Chondrocyte (in vitro differentiated cells): ENCODE data around the gene YTHDF1. TPM values are rescaled to one million over a fixed set of nuclear protein-coding genes. Genes with fewer than 3 reads are reported as not detected.

Source experiments
- DNase-seq: peaks from one replicate; pipeline ENCODE4 v3.0.0; 2021; ENCODE audit warnings: mixed read lengths, low spot score
- H3K27ac Mint-ChIP-seq: one replicate; pipeline ENCODE4 v1.8.0; 2021; ENCODE audit warnings: mild to moderate bottlenecking, moderate library complexity, mixed read lengths; ENCODE audit not compliant: unreplicated experiment
- H3K27me3 Mint-ChIP-seq: 2 replicates; pipeline ENCODE4 v1.8.0; 2021; ENCODE audit warnings: low read depth, mixed read lengths
- H3K36me3 Mint-ChIP-seq: 2 replicates; pipeline ENCODE4 v1.8.0; 2021; ENCODE audit warnings: low read depth, mixed read lengths
- H3K4me1 Mint-ChIP-seq: 2 replicates; pipeline ENCODE4 v1.8.0; 2021; ENCODE audit warnings: low read depth, mild to moderate bottlenecking, mixed read lengths
- H3K4me3 Mint-ChIP-seq: one replicate; pipeline ENCODE4 v1.8.0; 2021; ENCODE audit warnings: mild to moderate bottlenecking, moderate library complexity, mixed read lengths; ENCODE audit not compliant: unreplicated experiment
- H3K9me3 Mint-ChIP-seq: 2 replicates; pipeline ENCODE4 v1.8.0; 2021; ENCODE audit warnings: low read depth, mixed read lengths
- total RNA-seq: library from RNA; stranded (reverse); gene quantifications from 3 replicates; pipeline ENCODE4 v1.2.1, GENCODE V29; 2021
- TF ChIP-seq, protein P1 (sequence below): fragments of 200-600 bp; sonication (generic); IDR thresholded peaks from 2 replicates; pipeline ENCODE4 v1.5.0; 2021; ENCODE audit warnings: antibody characterized with exemption, mild to moderate bottlenecking, moderate library complexity

YTHDF1 gene
- total RNA-seq, 1 donor from 2014 or later, result 39.1 TPM

DNA sequence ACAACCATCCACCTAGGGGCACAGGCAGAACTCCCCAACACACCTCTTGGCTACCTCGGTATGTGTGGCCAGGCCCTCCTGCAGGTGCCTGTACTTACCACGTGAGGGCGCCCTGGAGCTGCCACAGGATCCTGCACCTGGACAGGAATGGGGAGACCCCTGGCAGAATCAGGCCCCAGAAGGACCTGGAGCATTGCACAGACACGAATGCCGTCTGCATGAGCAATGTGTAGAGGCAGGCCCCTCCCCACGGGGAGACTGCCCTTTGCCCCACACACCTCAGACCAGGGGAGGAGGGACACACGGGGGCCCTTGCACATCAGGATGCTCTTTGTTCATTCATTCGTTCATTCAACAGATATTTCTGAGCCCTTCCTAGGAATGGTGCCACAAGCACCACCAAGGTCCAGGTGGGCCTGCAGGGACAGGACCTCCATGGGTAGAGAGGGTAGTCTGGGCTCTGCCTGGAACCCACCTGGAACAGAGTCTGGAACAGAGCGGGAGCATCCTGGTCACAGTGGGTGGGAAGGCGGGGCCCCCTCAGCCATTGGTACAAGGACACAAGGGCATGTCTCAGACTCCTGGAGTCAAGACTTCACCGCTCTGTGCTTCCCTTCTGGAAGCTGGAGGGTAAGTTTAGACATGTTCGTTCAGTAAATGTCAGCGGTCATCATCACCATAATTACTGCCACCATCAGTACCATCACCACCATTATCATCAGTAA lies 32.3 kb downstream of the YTHDF1 start:
- Mint-ChIP-seq H3K4me1 (peaks cover 3% of the 10 kb centered on the region), H3K27me3 (peaks cover 21% of the 10 kb centered on the region), H3K27ac (no peak overlapping the region), H3K9me3 (no peaks in the 10 kb centered on the region), H3K4me3 (no peak overlapping the region), H3K36me3 (no peaks in the 10 kb centered on the region)
- no peak for DNase-seq
- TF ChIP-seq, protein P1, sequence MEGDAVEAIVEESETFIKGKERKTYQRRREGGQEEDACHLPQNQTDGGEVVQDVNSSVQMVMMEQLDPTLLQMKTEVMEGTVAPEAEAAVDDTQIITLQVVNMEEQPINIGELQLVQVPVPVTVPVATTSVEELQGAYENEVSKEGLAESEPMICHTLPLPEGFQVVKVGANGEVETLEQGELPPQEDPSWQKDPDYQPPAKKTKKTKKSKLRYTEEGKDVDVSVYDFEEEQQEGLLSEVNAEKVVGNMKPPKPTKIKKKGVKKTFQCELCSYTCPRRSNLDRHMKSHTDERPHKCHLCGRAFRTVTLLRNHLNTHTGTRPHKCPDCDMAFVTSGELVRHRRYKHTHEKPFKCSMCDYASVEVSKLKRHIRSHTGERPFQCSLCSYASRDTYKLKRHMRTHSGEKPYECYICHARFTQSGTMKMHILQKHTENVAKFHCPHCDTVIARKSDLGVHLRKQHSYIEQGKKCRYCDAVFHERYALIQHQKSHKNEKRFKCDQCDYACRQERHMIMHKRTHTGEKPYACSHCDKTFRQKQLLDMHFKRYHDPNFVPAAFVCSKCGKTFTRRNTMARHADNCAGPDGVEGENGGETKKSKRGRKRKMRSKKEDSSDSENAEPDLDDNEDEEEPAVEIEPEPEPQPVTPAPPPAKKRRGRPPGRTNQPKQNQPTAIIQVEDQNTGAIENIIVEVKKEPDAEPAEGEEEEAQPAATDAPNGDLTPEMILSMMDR, result peak; percentile 84

DNA sequence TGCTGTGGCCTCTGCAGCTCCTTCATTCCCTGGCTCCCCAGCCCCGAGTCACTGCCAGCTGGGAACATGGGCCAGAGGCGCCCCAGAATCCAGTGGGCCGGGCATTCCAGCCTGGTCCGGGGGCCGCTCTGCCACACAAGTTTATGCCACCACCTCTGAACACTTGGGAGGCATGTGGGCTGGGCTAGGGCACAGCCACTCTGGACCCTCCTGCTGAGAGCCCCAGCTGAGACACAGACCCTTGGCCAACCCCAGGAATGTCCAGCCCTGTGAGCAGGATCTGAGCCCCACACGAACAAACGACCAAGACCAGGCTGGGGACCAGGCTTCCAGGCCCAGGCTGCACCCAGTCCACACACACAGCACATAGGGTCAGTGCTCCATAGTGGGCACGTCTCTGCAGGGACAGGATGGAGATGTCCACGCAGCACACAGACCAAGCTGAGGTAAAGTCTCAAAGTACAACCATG lies 33.0 kb downstream of the YTHDF1 start:
- Mint-ChIP-seq H3K4me1 (peaks cover 3% of the 10 kb centered on the region), H3K4me3 (no peak overlapping the region), H3K36me3 (no peaks in the 10 kb centered on the region), H3K27ac (no peak overlapping the region), H3K27me3 (peaks cover 21% of the 10 kb centered on the region), H3K9me3 (no peaks in the 10 kb centered on the region)
- TF ChIP-seq, protein P1, result no peak
- DNase-seq, result no peak

DNA sequence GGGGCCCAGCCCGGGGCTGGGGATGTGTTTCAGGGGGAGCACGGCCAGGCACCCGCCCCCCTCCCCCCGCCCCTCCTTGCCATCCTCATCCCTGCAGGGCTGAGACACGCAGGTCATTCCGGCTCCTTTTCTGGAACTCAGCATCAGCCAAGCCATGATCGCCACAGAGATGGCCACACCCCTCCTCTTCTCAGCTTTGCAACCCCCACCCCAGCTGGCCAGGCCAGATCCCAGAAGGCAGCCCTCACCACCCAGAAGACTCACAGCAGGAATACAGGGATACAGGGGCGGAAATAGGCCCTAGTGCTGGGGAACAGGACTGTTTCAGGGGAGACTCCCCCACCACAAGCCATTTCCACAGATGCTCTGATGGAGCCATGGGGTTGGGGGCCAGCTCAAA lies 33.5 kb downstream of the YTHDF1 start:
- H3K4me1 Mint-ChIP-seq, result peaks cover 6% of the 10 kb centered on the region
- H3K9me3 Mint-ChIP-seq, result no peaks in the 10 kb centered on the region
- no peaks in the 10 kb centered on the region for H3K36me3 Mint-ChIP-seq
- no peak for DNase-seq
- no peak overlapping the region for H3K27ac Mint-ChIP-seq
- TF ChIP-seq, protein P1, result no peak
- peaks cover 23% of the 10 kb centered on the region for H3K27me3 Mint-ChIP-seq
- H3K4me3 Mint-ChIP-seq, result no peak overlapping the region

DNA sequence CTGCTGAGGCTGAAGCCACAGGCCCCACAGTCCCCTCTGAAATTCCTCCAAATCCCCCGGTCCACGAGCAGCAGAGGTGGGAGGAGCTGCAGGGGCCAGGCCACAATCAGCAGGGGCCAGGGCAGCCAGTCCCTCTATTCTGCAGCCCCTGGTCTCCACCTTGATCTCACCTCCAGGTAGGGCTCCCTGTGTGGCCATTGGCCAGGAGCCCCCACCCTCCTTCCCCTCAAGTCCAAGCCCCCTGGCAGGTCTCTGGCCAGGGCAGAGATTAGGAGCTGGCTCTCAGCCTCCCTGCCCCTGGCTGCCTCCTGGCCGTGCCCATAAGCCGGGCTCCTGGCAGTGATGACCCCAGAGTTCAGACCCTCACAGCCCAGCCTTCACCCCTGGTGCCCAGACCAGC lies 34.7 kb downstream of the YTHDF1 start:
- TF ChIP-seq, protein P1, result no peak
- no peak for DNase-seq
- H3K36me3 Mint-ChIP-seq, result peaks cover 1% of the 10 kb centered on the region
- H3K27me3 Mint-ChIP-seq, result peaks cover 30% of the 10 kb centered on the region
- no peak overlapping the region for H3K4me3 Mint-ChIP-seq
- peaks cover 11% of the 10 kb centered on the region for H3K4me1 Mint-ChIP-seq
- H3K27ac Mint-ChIP-seq, result no peak overlapping the region
- no peaks in the 10 kb centered on the region for H3K9me3 Mint-ChIP-seq

DNA sequence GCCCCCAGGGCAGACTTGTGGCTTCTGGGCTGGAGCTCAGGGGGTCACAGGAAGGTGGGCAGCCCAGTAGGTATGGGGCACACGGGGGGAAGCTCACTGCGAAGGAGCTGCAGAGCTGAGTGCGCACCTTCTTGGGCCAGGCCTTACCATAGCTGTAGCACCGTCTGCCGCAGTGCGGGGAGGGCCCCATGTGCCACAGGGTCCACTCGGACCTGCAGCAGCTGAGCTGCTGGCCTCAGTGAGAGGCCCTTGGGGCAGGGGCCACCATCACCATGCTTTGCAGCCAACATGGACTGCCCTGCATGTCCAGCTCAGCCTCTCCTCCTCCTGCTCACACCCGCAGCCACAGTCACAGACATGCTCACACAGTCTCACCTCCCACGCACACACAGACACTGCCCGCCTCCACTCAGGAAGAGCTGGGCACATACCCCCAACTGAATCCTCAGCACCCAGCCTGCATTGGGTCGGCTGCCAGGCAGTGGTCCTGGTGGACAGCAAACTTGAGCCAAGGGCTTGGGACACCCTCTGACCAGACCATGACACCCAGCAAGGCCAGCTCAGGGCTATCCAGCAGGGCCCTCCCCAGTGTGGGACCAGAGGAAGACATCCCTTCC lies 35.3 kb downstream of the YTHDF1 start:
- TF ChIP-seq, protein P1, result no peak
- no peak overlapping the region for H3K4me3 Mint-ChIP-seq

More for the DNA sequence above, 35.3 kb downstream of the YTHDF1 start:
- peaks cover 13% of the 10 kb centered on the region for H3K4me1 Mint-ChIP-seq
- peaks cover 2% of the 10 kb centered on the region for H3K36me3 Mint-ChIP-seq
- H3K9me3 Mint-ChIP-seq, result no peaks in the 10 kb centered on the region
- DNase-seq, result no peak
- peaks cover 33% of the 10 kb centered on the region for H3K27me3 Mint-ChIP-seq
- no peak overlapping the region for H3K27ac Mint-ChIP-seq
